T-cell (primary cell): Measurements from ENCODE around the gene ACOT2. TPM values are rescaled to one million over a fixed set of nuclear protein-coding genes. Genes with fewer than 3 reads are reported as not detected.
"Not testable (repeated sequence)": the region's sequence is repeated elsewhere in the genome, so short reads cannot be mapped to it uniquely, and the experiment has no call there.

Source experiments
- ATAC-seq, 4 experiments: fragments of 200-7000 bp in 3 of 4; fragments of 150-1000 bp in 1 of 4; cut with Tn5 transposase; replicated peaks in 1 of 4; 1 replicate in 3 of 4; 2 replicates in 1 of 4; pipeline ENCODE4 v1.10.0; 2021; ENCODE audit warnings: moderate library complexity in 3 of 4, mild to moderate bottlenecking in 2 of 4, moderate number of reproducible peaks in 1 of 4
- CTCF ChIA-PET, 2 donors: fragments of 300-600 bp; sonication (Branson Sonifier 250); formaldehyde crosslinking; loops; one replicate each; lab custom pipeline; 2022; ENCODE audit warnings: antibody characterized with exemption in 2 of 2; lab: Charles Lee
- POLR2A ChIA-PET, 2 donors: fragments of 300-600 bp; sonication (Branson Sonifier 250); formaldehyde crosslinking; loops; one replicate each; lab custom pipeline; 2022; ENCODE audit warnings: antibody characterized with exemption in 2 of 2; lab: Charles Lee
- DNase-seq, 35 experiments: peaks; one replicate each; pipeline versions ENCODE4 v3.0.0 to v3.0.0-alpha.2; 2013 to 2023
- H3K27ac ChIP-seq: one replicate; pipeline ENCODE4 v1.5.1; 2013; ENCODE audit warnings: low read length
- H3K27me3 ChIP-seq, 2 experiments: replicated peaks in 1 of 2; 1 replicate in 1 of 2; 2 replicates in 1 of 2; pipeline versions ENCODE4 v1.6.1 to v1.7.0; 2013; ENCODE audit warnings: low read length in 1 of 2, mixed read lengths in 1 of 2; ENCODE audit not compliant: control insufficient read depth in 2 of 2, insufficient read depth in 2 of 2; ENCODE audit errors: extremely low read depth in 1 of 2
- H3K36me3 ChIP-seq, 2 donors: 1 replicate in 1 of 2; 2 replicates in 1 of 2; pipeline versions ENCODE4 v1.6.1 to v1.7.0; 2013; ENCODE audit warnings: low read length in 1 of 2; ENCODE audit not compliant: control insufficient read depth in 2 of 2, insufficient read depth in 1 of 2; ENCODE audit errors: extremely low read depth in 1 of 2
- H3K4me1 ChIP-seq, 2 experiments: 1 replicate in 1 of 2; 2 replicates in 1 of 2; pipeline versions ENCODE4 v1.6.1 to v1.7.0; 2013; ENCODE audit warnings: low read length in 2 of 2, mixed read lengths in 1 of 2; ENCODE audit not compliant: insufficient read depth in 2 of 2, control insufficient read depth in 1 of 2; ENCODE audit errors: extremely low read depth in 1 of 2
- H3K4me3 ChIP-seq, 2 donors: 1 replicate in 1 of 2; 2 replicates in 1 of 2; pipeline versions ENCODE4 v1.5.1 to v1.7.0; 2013; ENCODE audit warnings: mild to moderate bottlenecking in 2 of 2, low read length in 1 of 2, moderate library complexity in 1 of 2; ENCODE audit not compliant: control insufficient read depth in 1 of 2; ENCODE audit errors: extremely low read depth in 1 of 2
- H3K9me3 ChIP-seq: 2 replicates; pipeline ENCODE4 v1.7.0; 2013
- H3K27ac Mint-ChIP-seq, 2 donors: one replicate each; pipeline ENCODE4 v1.8.0; 2020 to 2021; ENCODE audit warnings: mild to moderate bottlenecking in 2 of 2, mixed read lengths in 2 of 2
- H3K27me3 Mint-ChIP-seq, 2 donors: one replicate each; pipeline ENCODE4 v1.8.0; 2021 to 2022; ENCODE audit warnings: mixed read lengths in 2 of 2
- H3K36me3 Mint-ChIP-seq: one replicate; pipeline ENCODE4 v1.8.0; 2021; ENCODE audit warnings: mixed read lengths
- H3K4me1 Mint-ChIP-seq, 3 donors: one replicate each; pipeline ENCODE4 v1.8.0; 2020 to 2022; ENCODE audit warnings: mixed read lengths in 3 of 3, mild to moderate bottlenecking in 1 of 3
- H3K4me3 Mint-ChIP-seq, 3 donors: one replicate each; pipeline ENCODE4 v1.8.0; 2020 to 2022; ENCODE audit warnings: mild to moderate bottlenecking in 3 of 3, mixed read lengths in 3 of 3, moderate library complexity in 3 of 3
- H3K9me3 Mint-ChIP-seq, 3 donors: one replicate each; pipeline ENCODE4 v1.8.0; 2020 to 2022; ENCODE audit warnings: mixed read lengths in 3 of 3
- WGBS: methylation state at CpG from one replicate; pipeline ENCODE4 v1.1.5; 2013; ENCODE audit warnings: missing lambda C conversion rate; ENCODE audit not compliant: insufficient coverage; 5-methylcytosine and 5-hydroxymethylcytosine counted together
- total RNA-seq, 35 experiments: library from RNA in 6 of 35; stranded (reverse) in 6 of 35; fragments of 120-200 nt in 1 of 35; gene quantifications; one replicate each; pipeline versions ENCODE4 v1.2.1 to v1.2.4 and lab custom pipeline; 2013 to 2026

ACOT2 gene
- total RNA-seq, 5 donors from 2014 or later (not counting 1 experiment from before 2014, with no cell fraction given): 11.8 to 14.7 (median 12.9) TPM

DNA sequence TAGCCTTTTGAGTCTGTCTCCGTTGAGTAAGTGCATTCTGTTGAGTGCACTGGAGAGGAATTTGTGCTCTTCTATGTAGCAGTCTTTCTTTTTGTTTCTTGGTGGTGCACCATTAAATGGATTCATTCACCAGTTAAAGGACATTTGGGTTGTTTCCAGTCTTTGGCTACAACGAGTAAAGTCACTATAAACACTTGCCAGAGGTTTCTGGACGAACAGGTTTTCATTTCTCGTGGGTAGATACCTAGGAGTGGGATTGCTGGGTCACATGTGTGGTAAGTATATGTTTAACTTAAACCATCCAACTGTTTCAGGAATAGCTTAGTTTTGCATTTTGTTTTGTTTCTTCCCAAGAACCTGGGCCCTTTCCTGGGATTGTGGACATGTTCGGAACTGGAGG is 4.0 kb downstream of the ACOT2 start:
- H3K27ac ChIP-seq, H3K4me3 Mint-ChIP-seq, CTCF ChIA-PET, H3K27ac Mint-ChIP-seq, H3K9me3 ChIP-seq, H3K27me3 Mint-ChIP-seq, ATAC-seq, POLR2A ChIA-PET, H3K4me3 ChIP-seq, H3K27me3 ChIP-seq, DNase-seq, H3K9me3 Mint-ChIP-seq, H3K36me3 ChIP-seq: not testable (repeated sequence)
- H3K4me1 ChIP-seq: peaks cover 0 to 24% of the 10 kb centered on the region in 2 experiments
- peaks cover 14% of the 10 kb centered on the region for H3K36me3 Mint-ChIP-seq
- H3K4me1 Mint-ChIP-seq: peaks cover 15 to 22% (median 21%) of the 10 kb centered on the region in 3 donors
- no CpG with 5 or more reads among the region's 5 CpGs for WGBS

DNA sequence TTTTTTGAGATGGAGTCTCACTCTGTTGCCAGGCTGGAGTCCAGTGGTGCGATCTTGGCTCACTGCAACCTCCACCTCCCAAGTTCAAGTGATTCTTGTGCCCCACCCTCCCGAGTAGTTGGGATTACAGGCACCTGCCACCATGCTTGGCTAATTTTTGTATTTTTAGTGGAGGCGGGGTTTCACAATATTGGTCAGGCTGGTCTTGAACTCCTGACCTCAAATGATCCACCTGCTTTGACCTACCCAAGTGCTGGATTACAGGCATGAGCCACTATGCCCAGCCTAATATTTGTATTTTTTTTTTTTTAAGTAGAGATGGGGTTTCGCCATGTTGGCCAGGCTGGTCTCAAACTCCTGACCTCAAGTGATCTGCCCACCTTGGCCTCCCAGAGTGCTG is 4.7 kb downstream of the ACOT2 start:
- H3K36me3 Mint-ChIP-seq: peaks cover 14% of the 10 kb centered on the region
- H3K4me3 Mint-ChIP-seq, H3K27ac ChIP-seq, H3K27me3 ChIP-seq, H3K36me3 ChIP-seq, POLR2A ChIA-PET, DNase-seq, H3K4me3 ChIP-seq, H3K27me3 Mint-ChIP-seq, H3K9me3 Mint-ChIP-seq, H3K27ac Mint-ChIP-seq, H3K9me3 ChIP-seq, ATAC-seq: not testable (repeated sequence)
- no CpG with 5 or more reads among the region's 4 CpGs for WGBS
- H3K4me1 ChIP-seq: peaks cover 0 to 17% of the 10 kb centered on the region in 2 experiments
- CTCF ChIA-PET: interaction anchor here in 1 of 2 donors (0.6 kb wide), 1 partner anchor 80 kb away, joined by 3 read pairs; no protein-coding TSS in a partner anchor
- H3K4me1 Mint-ChIP-seq: peaks cover 7 to 15% (median 14%) of the 10 kb centered on the region in 3 donors

- not testable (repeated sequence) for H3K27ac Mint-ChIP-seq, H3K27me3 Mint-ChIP-seq, H3K9me3 ChIP-seq, H3K27me3 ChIP-seq, H3K27ac ChIP-seq, H3K36me3 ChIP-seq, H3K4me3 Mint-ChIP-seq, DNase-seq, H3K9me3 Mint-ChIP-seq, ATAC-seq, H3K4me3 ChIP-seq
- peaks cover 0 to 14% of the 10 kb centered on the region in 2 experiments for H3K4me1 ChIP-seq
- H3K4me1 Mint-ChIP-seq: peaks cover 5 to 12% (median 10%) of the 10 kb centered on the region in 3 donors
- ChIA-PET CTCF (interaction anchor here in 1 of 2 donors (0.7 kb wide), 1 partner anchor 66 kb away, joined by 5 read pairs; no protein-coding TSS in a partner anchor), POLR2A (interaction anchor here in 1 of 2 donors (0.7 kb wide), 1 partner anchor 385 kb away, joined by 5 read pairs; no protein-coding TSS in a partner anchor)
- H3K36me3 Mint-ChIP-seq: peaks cover 14% of the 10 kb centered on the region
- WGBS: no CpG with 5 or more reads among the region's 7 CpGs
These were observed 5.2 kb downstream of the ACOT2 start for GRCh38 chr14:73574251-73574650.

DNA sequence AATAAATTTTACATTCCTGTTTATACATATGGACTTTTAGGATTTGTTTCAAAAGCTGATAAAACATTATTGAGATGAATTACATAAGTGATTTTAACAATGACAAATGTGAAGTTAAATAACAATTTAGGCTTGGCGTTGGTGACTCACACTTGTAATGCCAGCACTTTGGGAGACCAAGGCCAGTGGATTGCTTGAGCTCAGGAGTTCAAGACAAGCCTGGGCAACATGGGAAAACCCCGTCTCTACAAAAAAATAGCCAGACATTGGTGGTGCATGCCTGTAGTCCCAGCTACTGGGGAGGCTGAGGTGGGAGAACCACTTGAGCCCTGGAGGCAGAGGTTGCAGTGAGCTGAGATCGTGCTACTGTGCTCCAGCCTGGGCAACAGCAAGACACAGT is 7.4 kb downstream of the ACOT2 start:
- DNase-seq (no peak), ATAC-seq (no peak)
- Histone ChIP-seq H3K4me1 (no peaks in the 10 kb centered on the region), H3K27ac (no peak overlapping the region), H3K27me3 (no peaks in the 10 kb centered on the region), H3K9me3 (no peaks in the 10 kb centered on the region), H3K36me3 (peaks cover 4 to 12% of the 10 kb centered on the region in 2 donors), H3K4me3 (no peak overlapping the region)
- no peak overlapping the region for H3K4me3 Mint-ChIP-seq
- no peaks in the 10 kb centered on the region for H3K27me3 Mint-ChIP-seq
- 94% methylated on average over 2 of the region's 3 CpGs for WGBS
- no peaks in the 10 kb centered on the region for H3K4me1 Mint-ChIP-seq
- CTCF ChIA-PET: interaction anchor here in 1 of 2 donors (0.6 to 0.7 kb wide), 2 partner anchors 31 to 220 kb away, joined by 3 to 4 read pairs; no protein-coding TSS in a partner anchor
- H3K36me3 Mint-ChIP-seq: peaks cover 25% of the 10 kb centered on the region
- POLR2A ChIA-PET: no interaction called here
- no peaks in the 10 kb centered on the region for H3K9me3 Mint-ChIP-seq
- H3K27ac Mint-ChIP-seq: no peak overlapping the region

GRCh38 chr14:73577214-73577613 is 8.2 kb downstream of the ACOT2 start:
- H3K27me3 ChIP-seq, H3K4me1 Mint-ChIP-seq, DNase-seq, H3K4me3 Mint-ChIP-seq, H3K4me1 ChIP-seq, H3K4me3 ChIP-seq, ATAC-seq, H3K9me3 Mint-ChIP-seq, H3K27ac Mint-ChIP-seq, H3K27me3 Mint-ChIP-seq, H3K27ac ChIP-seq, H3K9me3 ChIP-seq: not testable (repeated sequence)
- H3K36me3 ChIP-seq: peaks cover 4 to 12% of the 10 kb centered on the region in 2 donors
- ChIA-PET POLR2A (interaction anchor here in 1 of 2 donors (0.5 kb wide), 1 partner anchor 77 kb away, joined by 3 read pairs; no protein-coding TSS in a partner anchor), CTCF (interaction anchor here in 1 of 2 donors (0.7 kb wide), 1 partner anchor 32 kb away, joined by 4 read pairs; no protein-coding TSS in a partner anchor)
- H3K36me3 Mint-ChIP-seq: peaks cover 26% of the 10 kb centered on the region
- no CpG with 5 or more reads among the region's 2 CpGs for whole genome bisulfite sequencing

GRCh38 chr14:73582102-73582979 is 13.3 kb downstream of the ACOT2 start:
- H3K9me3 ChIP-seq, H3K27ac Mint-ChIP-seq, H3K4me1 Mint-ChIP-seq, H3K4me1 ChIP-seq, ATAC-seq, H3K27me3 Mint-ChIP-seq, H3K4me3 ChIP-seq, H3K4me3 Mint-ChIP-seq, DNase-seq, H3K27ac ChIP-seq, H3K9me3 Mint-ChIP-seq, H3K27me3 ChIP-seq, H3K36me3 ChIP-seq, CTCF ChIA-PET, POLR2A ChIA-PET: not testable (repeated sequence)
- H3K36me3 Mint-ChIP-seq: peaks cover 17% of the 10 kb centered on the region
- WGBS: 93% methylated on average over 3 of the region's 11 CpGs
